ENCODE measurements around the gene PELO.

PELO gene

GRCh38 chr5:52772668-52773067 lies 15.0 kb upstream of the PELO start:
- DNase-seq, result no peak

GRCh38 chr5:52773342-52773741 lies 14.4 kb upstream of the PELO start:
- DNase-seq, result no peak

GRCh38 chr5:52774005-52774410 lies 13.7 kb upstream of the PELO start:
- DNase-seq, result peak in 1 of 6 experiments; percentile 6

GRCh38 chr5:52776116-52776515 lies 11.6 kb upstream of the PELO start:
- peak in 2 of 6 experiments; percentile 5 to 20 for DNase-seq

GRCh38 chr5:52777186-52777585 lies 10.5 kb upstream of the PELO start:
- DNase-seq, result no peak

GRCh38 chr5:52778781-52779180 lies 8.9 kb upstream of the PELO start:
- DNase-seq, result no peak

- DNase-seq, result no peak
These were observed 8.5 kb upstream of the PELO start for GRCh38 chr5:52779213-52779612.

- no peak for DNase-seq
These were observed 4.3 kb upstream of the PELO start for GRCh38 chr5:52783226-52783959.

- no peak for DNase-seq
These were observed 3.0 kb upstream of the PELO start for GRCh38 chr5:52784737-52785136.

- no peak for DNase-seq
These were observed 1.3 kb upstream of the PELO start for GRCh38 chr5:52786391-52786790.

- DNase-seq, result peak; percentile 9 to 56 (median 19)
These were observed 642 bp upstream of the PELO start for GRCh38 chr5:52786949-52787599.

GRCh38 chr5:52788505-52788821 lies 747 bp downstream of the PELO start:
- no peak for DNase-seq

GRCh38 chr5:52789378-52789777 lies 1.7 kb downstream of the PELO start:
- DNase-seq, result no peak

GRCh38 chr5:52789851-52790250 lies 2.1 kb downstream of the PELO start:
- DNase-seq, result no peak

- no peak for DNase-seq
These were observed 3.6 kb downstream of the PELO start for GRCh38 chr5:52791366-52791765.

GRCh38 chr5:52794519-52794918 lies 6.8 kb downstream of the PELO start:
- no peak for DNase-seq

- DNase-seq, result no peak
These were observed 8.3 kb downstream of the PELO start for GRCh38 chr5:52796031-52796430.

GRCh38 chr5:52796516-52797103 lies 8.9 kb downstream of the PELO start:
- no peak for DNase-seq

GRCh38 chr5:52798938-52799337 lies 11.2 kb downstream of the PELO start:
- DNase-seq, result no peak

- DNase-seq, result peak in 1 of 6 experiments; percentile 93
These were observed 11.8 kb downstream of the PELO start for GRCh38 chr5:52799358-52799982.

GRCh38 chr5:52799983-52800393 lies 12.3 kb downstream of the PELO start:
- DNase-seq, result peak in 5 of 6 experiments; percentile 83 to 93 (median 93)

- DNase-seq, result peak in 4 of 6 experiments; percentile 16 to 65 (median 24)
These were observed 12.9 kb downstream of the PELO start for GRCh38 chr5:52800394-52801213.

GRCh38 chr5:52801329-52801728 lies 13.6 kb downstream of the PELO start:
- no peak for DNase-seq
